H9 (cell line): ENCODE measurements around the gene CST11. TPM values are rescaled to one million over a fixed set of nuclear protein-coding genes. Genes with fewer than 3 reads are reported as not detected.

ENCODE experiments used
- DNase-seq: peaks from one replicate; pipeline ENCODE4 v3.0.0-alpha.2; 2017
- H2AFZ ChIP-seq: one replicate; pipeline ENCODE4 v1.6.1; 2013; ENCODE audit warnings: mild to moderate bottlenecking, low read length, control low read depth, moderate library complexity
- H2AK5ac ChIP-seq: 2 replicates; pipeline ENCODE4 v1.6.1; 2013; ENCODE audit warnings: low read length, control low read depth, mixed read lengths; ENCODE audit not compliant: insufficient read length
- H2BK120ac ChIP-seq: one replicate; pipeline ENCODE4 v1.6.1; 2013; ENCODE audit warnings: low read depth, mild to moderate bottlenecking, low read length, control low read depth, inconsistent platforms; ENCODE audit not compliant: poor library complexity, severe bottlenecking
- H2BK12ac ChIP-seq: 2 replicates; pipeline ENCODE4 v1.6.1; 2013; ENCODE audit warnings: low read length, control low read depth, mixed read lengths, low read depth; ENCODE audit not compliant: insufficient read length
- H2BK15ac ChIP-seq: 2 replicates; pipeline ENCODE4 v1.6.1; 2013; ENCODE audit warnings: low read depth, low read length, control low read depth
- H2BK20ac ChIP-seq: one replicate; pipeline ENCODE4 v1.6.1; 2013; ENCODE audit warnings: low read depth, mild to moderate bottlenecking, low read length, control low read depth, inconsistent platforms; ENCODE audit not compliant: poor library complexity, severe bottlenecking
- H2BK5ac ChIP-seq: 2 replicates; pipeline ENCODE4 v1.6.1; 2013; ENCODE audit warnings: low read length, control low read depth, mixed read lengths; ENCODE audit not compliant: insufficient read length
- H3K14ac ChIP-seq: 2 replicates; pipeline ENCODE4 v1.6.1; 2013; ENCODE audit warnings: low read length, control low read depth; ENCODE audit not compliant: insufficient read depth
- H3K18ac ChIP-seq: 2 replicates; pipeline ENCODE4 v1.6.1; 2013; ENCODE audit warnings: low read depth, mild to moderate bottlenecking, mixed read lengths, low read length, control low read depth; ENCODE audit not compliant: insufficient read length
- H3K23ac ChIP-seq: 2 replicates; pipeline ENCODE4 v1.6.1; 2013; ENCODE audit warnings: low read length, control low read depth, mixed read lengths, low read depth; ENCODE audit not compliant: insufficient read length
- H3K23me2 ChIP-seq: 2 replicates; pipeline ENCODE4 v1.6.1; 2013; ENCODE audit warnings: low read depth, mild to moderate bottlenecking, mixed read lengths, low read length, control low read depth; ENCODE audit not compliant: insufficient read length, poor library complexity, severe bottlenecking
- H3K27ac ChIP-seq: 2 replicates; pipeline ENCODE4 v1.5.1; 2013; ENCODE audit warnings: low read length, control low read depth, mixed read lengths, low read depth; ENCODE audit not compliant: insufficient read length
- H3K27me3 ChIP-seq: 2 replicates; pipeline ENCODE4 v1.6.1; 2013; ENCODE audit warnings: low read length, control low read depth, inconsistent platforms; ENCODE audit not compliant: insufficient read depth
- H3K4ac ChIP-seq: 2 replicates; pipeline ENCODE4 v1.6.1; 2013; ENCODE audit warnings: low read depth, mild to moderate bottlenecking, control low read depth, inconsistent platforms, low read length, moderate library complexity
- H3K4me1 ChIP-seq: 2 replicates; pipeline ENCODE4 v1.6.1; 2013; ENCODE audit warnings: low read length, control low read depth, inconsistent platforms; ENCODE audit not compliant: insufficient read depth
- H3K4me2 ChIP-seq: 2 replicates; pipeline ENCODE4 v1.6.1; 2013; ENCODE audit warnings: low read length, control low read depth, mixed read lengths; ENCODE audit not compliant: insufficient read length, insufficient read depth
- H3K56ac ChIP-seq: 2 replicates; pipeline ENCODE4 v1.6.1; 2013; ENCODE audit warnings: low read depth, mild to moderate bottlenecking, mixed read lengths, low read length, control low read depth; ENCODE audit not compliant: insufficient read length
- H3K79me1 ChIP-seq: 2 replicates; pipeline ENCODE4 v1.6.1; 2013; ENCODE audit warnings: low read depth, mild to moderate bottlenecking, moderate library complexity, low read length, control low read depth, inconsistent platforms; ENCODE audit not compliant: insufficient read depth, poor library complexity, severe bottlenecking
- H3K79me2 ChIP-seq: 2 replicates; pipeline ENCODE4 v1.6.1; 2013; ENCODE audit warnings: low read length, control low read depth, inconsistent platforms; ENCODE audit not compliant: insufficient read depth
- H3K9ac ChIP-seq: 2 replicates; pipeline ENCODE4 v1.6.1; 2013; ENCODE audit warnings: low read length, control low read depth, mixed read lengths; ENCODE audit not compliant: insufficient read length; ENCODE audit errors: extremely low read depth
- H3K9me3 ChIP-seq: one replicate; pipeline ENCODE4 v1.6.1; 2013; ENCODE audit warnings: low read depth, low read length, inconsistent platforms; ENCODE audit not compliant: control insufficient read depth
- H3T11ph ChIP-seq: one replicate; pipeline ENCODE4 v1.6.1; 2013; ENCODE audit warnings: mild to moderate bottlenecking, low read length, control low read depth, inconsistent platforms
- H4K20me1 ChIP-seq: one replicate; pipeline ENCODE4 v1.6.1; 2013; ENCODE audit not compliant: control insufficient read depth, insufficient read length, insufficient read depth
- H4K5ac ChIP-seq: 2 replicates; pipeline ENCODE4 v1.6.1; 2013; ENCODE audit warnings: low read depth, mild to moderate bottlenecking, mixed read lengths, low read length, control low read depth; ENCODE audit not compliant: insufficient read length
- H4K8ac ChIP-seq: replicated peaks from 2 replicates; pipeline ENCODE4 v1.6.1; 2013; ENCODE audit warnings: low read length, control low read depth, mixed read lengths, low read depth; ENCODE audit not compliant: insufficient read length
- H4K91ac ChIP-seq: 2 replicates; pipeline ENCODE4 v1.6.1; 2013; ENCODE audit warnings: low read depth, mild to moderate bottlenecking, moderate library complexity, mixed read lengths, low read length, control low read depth; ENCODE audit not compliant: insufficient read length
- H3K27ac Mint-ChIP-seq, 3 experiments: 2 replicates in 2 of 3; 3 replicates in 1 of 3; pipeline ENCODE4 v1.8.0; 2020 to 2021; ENCODE audit warnings: mixed read lengths in 3 of 3, mild to moderate bottlenecking in 1 of 3, moderate library complexity in 1 of 3
- H3K27me3 Mint-ChIP-seq: 2 replicates; pipeline ENCODE4 v1.8.0; 2021; ENCODE audit warnings: low read depth, mild to moderate bottlenecking, moderate library complexity, mixed read lengths
- H3K36me3 Mint-ChIP-seq, 3 experiments: 2 replicates in 2 of 3; 3 replicates in 1 of 3; pipeline ENCODE4 v1.8.0; 2020 to 2021; ENCODE audit warnings: low read depth in 3 of 3, mixed read lengths in 3 of 3; ENCODE audit not compliant: insufficient read depth in 1 of 3
- H3K4me1 Mint-ChIP-seq, 2 experiments: 2 replicates each; pipeline ENCODE4 v1.8.0; 2020; ENCODE audit warnings: mixed read lengths in 2 of 2
- H3K4me3 Mint-ChIP-seq, 2 experiments: 2 replicates in 1 of 2; 3 replicates in 1 of 2; pipeline ENCODE4 v1.8.0; 2020 to 2021; ENCODE audit warnings: mild to moderate bottlenecking in 2 of 2, mixed read lengths in 2 of 2, moderate library complexity in 1 of 2
- H3K9me3 Mint-ChIP-seq, 2 experiments: 2 replicates in 1 of 2; 3 replicates in 1 of 2; pipeline ENCODE4 v1.8.0; 2020; ENCODE audit warnings: mild to moderate bottlenecking in 2 of 2, mixed read lengths in 2 of 2, moderate library complexity in 1 of 2
- WGBS: extraction: QIAGEN DNeasy Blood & Tissue Kit; methylation state at CpG from one replicate; pipeline ENCODE4 v1.1.7; 2013; ENCODE audit warnings: missing lambda C conversion rate, low lambda C conversion rate, mixed read lengths; ENCODE audit not compliant: insufficient read length; ENCODE audit errors: extremely low coverage; 5-methylcytosine and 5-hydroxymethylcytosine counted together
- total RNA-seq: library from RNA; stranded (reverse); gene quantifications from 2 replicates; pipeline ENCODE4 v1.2.1, GENCODE V29; 2021
- TF ChIP-seq, protein P1 (sequence below): fragments of 200-600 bp; sonication (generic); conservative IDR thresholded peaks from 3 replicates; pipeline ENCODE4 v1.8.0; 2021; ENCODE audit warnings: antibody characterized with exemption, mild to moderate bottlenecking

CST11 gene
- total RNA-seq, 1 experiment from 2014 or later, result not detected

DNA sequence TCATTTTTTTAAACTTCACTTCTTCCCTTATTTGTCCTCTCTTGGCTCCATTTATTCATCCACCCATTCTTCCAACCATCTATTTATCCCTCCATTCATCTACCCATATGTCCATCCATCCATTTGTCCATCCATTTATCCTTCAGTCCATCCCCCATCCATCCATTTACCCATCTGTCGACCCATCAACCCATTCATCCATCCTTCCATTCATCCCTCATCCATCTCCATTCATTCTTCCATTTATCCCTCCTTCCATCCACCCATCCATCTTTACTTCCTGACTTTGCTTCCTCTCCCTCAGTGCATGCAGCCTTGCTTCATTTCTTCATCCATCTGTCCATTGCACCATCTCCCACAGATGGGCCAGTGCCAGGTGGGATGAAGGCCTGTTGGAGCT lies 1.8 kb downstream of the CST11 start:
- Histone ChIP-seq H3K4ac (no peak overlapping the region), H3K79me1 (no peaks in the 10 kb centered on the region), H3K14ac (no peak overlapping the region), H4K5ac (no peak overlapping the region), H3K23me2 (no peaks in the 10 kb centered on the region), H3T11ph (no peak overlapping the region), H2AK5ac (no peak overlapping the region), H3K4me2 (no peak overlapping the region), H3K9ac (no peak overlapping the region), H2BK120ac (no peak overlapping the region), H3K4me1 (no peaks in the 10 kb centered on the region; the same call in 1 of the 2 replicates), H2BK15ac (no peak overlapping the region), H4K8ac (no peak overlapping the region), H3K56ac (no peak overlapping the region), H3K27me3 (no peaks in the 10 kb centered on the region), H3K79me2 (no peaks in the 10 kb centered on the region), H3K27ac (no peak overlapping the region), H3K18ac (no peak overlapping the region), H3K9me3 (no peaks in the 10 kb centered on the region), H2AFZ (no peak overlapping the region), H2BK20ac (no peak overlapping the region), H3K23ac (no peak overlapping the region), H4K91ac (no peak overlapping the region), H2BK5ac (no peak overlapping the region), H4K20me1 (no peaks in the 10 kb centered on the region), H2BK12ac (no peak overlapping the region)
- DNase-seq, result no peak
- H3K27ac Mint-ChIP-seq, result no peak overlapping the region
- TF ChIP-seq, protein P1, sequence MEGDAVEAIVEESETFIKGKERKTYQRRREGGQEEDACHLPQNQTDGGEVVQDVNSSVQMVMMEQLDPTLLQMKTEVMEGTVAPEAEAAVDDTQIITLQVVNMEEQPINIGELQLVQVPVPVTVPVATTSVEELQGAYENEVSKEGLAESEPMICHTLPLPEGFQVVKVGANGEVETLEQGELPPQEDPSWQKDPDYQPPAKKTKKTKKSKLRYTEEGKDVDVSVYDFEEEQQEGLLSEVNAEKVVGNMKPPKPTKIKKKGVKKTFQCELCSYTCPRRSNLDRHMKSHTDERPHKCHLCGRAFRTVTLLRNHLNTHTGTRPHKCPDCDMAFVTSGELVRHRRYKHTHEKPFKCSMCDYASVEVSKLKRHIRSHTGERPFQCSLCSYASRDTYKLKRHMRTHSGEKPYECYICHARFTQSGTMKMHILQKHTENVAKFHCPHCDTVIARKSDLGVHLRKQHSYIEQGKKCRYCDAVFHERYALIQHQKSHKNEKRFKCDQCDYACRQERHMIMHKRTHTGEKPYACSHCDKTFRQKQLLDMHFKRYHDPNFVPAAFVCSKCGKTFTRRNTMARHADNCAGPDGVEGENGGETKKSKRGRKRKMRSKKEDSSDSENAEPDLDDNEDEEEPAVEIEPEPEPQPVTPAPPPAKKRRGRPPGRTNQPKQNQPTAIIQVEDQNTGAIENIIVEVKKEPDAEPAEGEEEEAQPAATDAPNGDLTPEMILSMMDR, result no peak
- 100% methylated on average over 1 of the region's 1 CpG for WGBS
- peaks cover 9% of the 10 kb centered on the region for H3K27me3 Mint-ChIP-seq
- H3K9me3 Mint-ChIP-seq, result no peaks in the 10 kb centered on the region
- H3K4me1 Mint-ChIP-seq, result peaks cover 14 to 16% of the 10 kb centered on the region in 2 experiments
- no peak overlapping the region for H3K4me3 Mint-ChIP-seq
- H3K36me3 Mint-ChIP-seq, result no peaks in the 10 kb centered on the region; a peak in 1 of 7 replicates
